HTR-8/SVneo (cell line): ENCODE measurements around the gene ZNF692.
"Not testable (repeated sequence)": the region's sequence is repeated elsewhere in the genome, so short reads cannot be mapped to it uniquely, and the experiment has no call there.

Experiments used
- DNase-seq: peaks from one replicate; pipeline ENCODE4 v3.0.0; 2011; ENCODE audit warnings: low spot score, mixed read lengths; ENCODE audit not compliant: insufficient read length
- FAIRE-seq: peaks from 2 replicates; lab custom pipeline; 2011; peaks lifted over from hg19 to GRCh38; lab: Jason Lieb, UNC

ZNF692 gene

DNA sequence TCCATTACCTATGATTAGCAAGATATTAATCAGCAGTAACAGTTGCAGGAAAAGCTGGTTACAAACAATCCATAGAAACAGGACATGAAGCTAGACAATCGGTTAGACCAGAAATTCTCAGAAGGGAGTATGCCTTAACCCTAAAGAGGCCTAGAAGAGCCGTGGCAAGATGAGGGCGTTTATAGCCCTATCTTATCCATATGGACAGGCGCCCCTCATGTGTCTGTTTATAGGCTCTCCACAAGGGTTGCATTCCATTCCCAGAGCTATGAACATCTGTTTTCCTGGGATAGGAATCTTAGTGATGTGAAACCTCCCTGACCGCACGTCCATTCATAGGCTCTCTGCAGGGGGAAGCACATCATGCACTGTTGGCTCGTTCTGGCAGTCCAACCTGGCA, 23.5 kb upstream of the ZNF692 start:
- not testable (repeated sequence) for FAIRE-seq, DNase-seq

DNA sequence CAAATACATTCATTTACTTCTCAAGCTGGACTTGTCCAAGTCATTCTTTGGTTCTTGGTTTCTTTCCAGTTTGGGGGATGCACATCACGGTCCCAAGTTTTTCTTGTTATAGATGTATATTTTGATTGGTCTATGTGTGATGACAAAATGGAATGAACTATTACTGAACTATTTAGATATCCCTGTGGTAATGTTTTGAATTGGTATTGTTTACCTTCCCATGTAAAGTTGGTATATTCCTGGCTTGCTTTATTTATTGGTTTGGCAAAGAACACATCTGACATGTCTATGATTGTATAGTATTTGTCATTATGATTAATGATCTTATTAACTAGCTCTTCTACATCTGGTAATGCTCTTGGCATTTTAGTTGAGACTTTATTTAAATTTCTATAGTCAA, 22.4 kb upstream of the ZNF692 start:
- no peak for FAIRE-seq
- no peak for DNase-seq

DNA sequence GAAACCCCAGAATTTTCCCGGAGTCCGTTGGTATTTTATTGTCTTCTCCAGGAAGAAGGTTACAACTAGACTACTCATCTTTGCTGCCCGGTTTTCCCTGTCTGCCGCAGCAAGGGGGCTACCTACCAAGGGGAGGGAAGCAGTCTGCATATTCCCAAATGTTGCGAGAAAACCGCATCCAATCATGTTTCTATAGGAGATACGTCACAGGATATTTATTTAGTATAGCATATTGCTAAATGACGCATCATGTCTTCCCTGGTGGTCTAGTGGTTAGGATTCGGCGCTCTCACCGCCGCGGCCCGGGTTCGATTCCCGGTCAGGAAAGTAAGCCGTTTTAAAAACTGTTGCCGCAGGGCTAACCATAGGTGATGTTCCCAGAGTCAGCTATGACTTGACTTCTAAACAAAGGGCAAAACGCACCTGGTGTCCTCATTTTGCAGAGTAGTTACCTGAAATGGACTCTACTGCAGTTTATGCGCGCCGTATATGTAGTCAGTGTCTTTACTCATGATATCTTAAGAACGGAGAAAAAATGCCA, 15.2 kb upstream of the ZNF692 start:
- FAIRE-seq: peak; percentile 58
- DNase-seq: peak; percentile 75

DNA sequence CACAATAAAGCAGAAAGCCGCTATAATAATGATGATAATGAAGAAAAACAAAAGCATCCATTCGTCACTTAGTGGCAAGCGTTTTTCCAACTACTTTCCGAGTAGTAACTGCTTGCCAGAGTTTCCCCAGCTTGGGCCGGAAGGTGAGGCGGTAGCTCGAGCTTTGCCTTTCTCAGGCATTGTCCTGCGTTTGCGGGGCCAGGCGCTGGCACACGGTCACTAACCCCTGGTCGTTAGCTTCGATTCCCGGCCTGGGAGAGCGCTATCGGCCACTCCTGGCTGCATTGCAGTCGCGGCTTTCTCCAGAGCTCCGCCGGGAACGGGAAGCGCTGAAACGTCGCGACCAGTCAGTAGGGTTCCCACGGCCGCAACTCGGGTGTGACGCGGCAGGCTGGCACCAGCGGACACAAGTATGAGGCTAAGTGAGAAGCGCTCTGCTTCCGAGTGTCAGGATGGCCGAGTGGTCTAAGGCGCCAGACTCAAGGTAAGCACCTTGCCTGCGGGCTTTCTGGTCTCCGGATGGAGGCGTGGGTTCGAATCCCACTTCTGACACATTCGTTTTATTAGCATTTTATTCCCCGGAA, 14.6 kb upstream of the ZNF692 start:
- FAIRE-seq: peak; percentile 90
- peak; percentile 84 for DNase-seq

DNA sequence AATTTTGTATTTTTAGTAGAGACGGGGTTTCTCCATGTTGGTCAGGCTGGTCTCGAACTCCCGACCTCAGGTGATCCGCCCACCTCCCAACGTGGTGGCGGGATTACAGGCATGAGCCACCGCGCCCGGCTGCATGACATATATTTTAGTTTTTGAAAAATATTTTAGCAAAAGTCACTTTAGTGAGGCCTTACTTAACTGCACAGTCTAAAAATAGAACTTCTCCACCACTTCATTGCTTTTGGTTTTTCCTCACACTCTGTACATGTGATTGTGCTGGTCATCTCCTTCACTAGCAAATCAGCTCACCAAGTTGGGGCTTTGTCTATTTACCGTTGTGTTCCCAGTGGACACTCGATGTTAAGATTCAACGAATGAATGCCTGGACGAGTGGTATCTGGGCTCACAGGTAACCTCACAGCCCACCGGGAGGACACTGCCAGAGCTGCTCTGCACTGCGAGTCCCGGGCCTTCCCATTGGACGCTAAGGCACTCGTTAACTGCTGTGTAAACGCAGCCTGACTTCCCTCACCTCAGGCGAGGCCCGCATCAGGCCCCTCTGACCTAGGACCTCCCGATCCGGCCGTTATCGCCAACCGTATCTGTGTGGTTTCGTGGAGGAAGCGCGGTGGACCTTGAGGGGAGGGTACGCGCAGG, 14.0 kb upstream of the ZNF692 start:
- no peak for FAIRE-seq
- peak; percentile 71 for DNase-seq

DNA sequence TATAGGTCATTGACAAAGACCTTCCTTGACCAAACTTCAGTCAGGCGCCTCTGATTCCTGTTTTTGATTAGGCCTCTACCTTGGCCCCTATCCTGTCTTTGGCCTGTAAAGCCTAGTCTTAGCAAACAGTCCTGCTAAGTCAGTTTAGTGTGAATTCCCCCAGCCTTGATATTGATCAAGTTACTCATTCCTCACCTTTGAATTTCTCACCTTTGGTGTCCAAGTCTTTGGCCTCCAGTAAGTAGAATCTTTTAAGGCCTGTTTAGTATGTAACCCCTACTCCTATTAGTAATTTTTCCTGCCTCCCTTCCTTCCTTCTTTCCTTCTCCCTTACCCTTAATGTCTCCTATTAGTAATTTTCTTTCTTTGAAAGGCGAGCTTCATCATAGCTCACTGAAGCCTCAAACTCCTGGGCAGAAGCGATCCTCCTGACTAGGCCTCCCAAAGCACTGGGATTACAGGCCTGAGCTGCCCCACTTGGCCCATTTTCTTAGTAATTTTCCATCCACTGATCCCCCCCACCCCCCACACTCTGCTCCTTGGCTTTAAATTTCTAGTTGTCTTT, 13.0 kb upstream of the ZNF692 start:
- no peak for FAIRE-seq
- no peak for DNase-seq

DNA sequence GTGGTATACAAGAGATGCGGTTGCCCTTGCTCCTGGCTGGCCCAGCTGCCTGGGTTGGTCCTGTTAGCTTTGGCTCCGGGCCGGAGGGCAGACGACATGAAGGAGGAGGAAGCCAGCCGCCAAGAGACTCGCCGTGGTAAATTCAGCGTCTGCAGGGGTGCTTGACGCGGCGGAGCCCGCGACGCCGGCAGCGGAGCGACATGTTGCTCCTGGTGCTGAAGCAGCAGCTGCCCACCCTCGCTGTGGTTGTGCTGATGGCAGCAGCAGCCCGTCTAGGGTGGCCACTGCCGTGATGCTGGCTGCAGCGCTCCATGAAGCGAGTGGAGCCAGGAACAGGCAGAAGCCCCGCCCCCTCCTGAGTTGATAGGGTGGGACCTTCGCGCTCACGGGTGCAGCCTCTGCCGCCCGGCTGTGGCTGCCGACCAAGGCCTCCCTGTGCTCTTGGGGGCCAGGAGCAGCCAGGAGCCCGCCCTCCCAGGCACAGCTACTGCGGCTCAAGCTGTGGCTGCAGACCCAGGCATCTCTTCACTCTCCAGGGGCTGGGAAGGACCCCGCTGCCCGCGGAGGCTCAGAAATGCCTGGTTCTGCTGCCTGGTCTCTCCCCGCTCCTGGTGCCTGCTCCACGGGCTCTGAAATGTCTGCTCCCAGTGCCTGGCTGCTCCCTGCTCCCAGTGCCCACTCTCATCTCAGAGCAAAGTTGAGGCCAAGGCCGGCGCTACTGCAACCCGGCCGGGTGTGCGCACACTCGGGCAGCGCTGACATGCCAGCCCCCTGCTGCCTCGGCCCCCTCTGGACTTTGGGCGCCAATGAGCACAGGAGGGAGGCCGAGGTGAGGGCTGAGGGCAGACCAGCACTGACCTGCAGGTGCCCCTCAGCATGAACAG, 4.4 kb upstream of the ZNF692 start:
- DNase-seq: peak; percentile 70

DNA sequence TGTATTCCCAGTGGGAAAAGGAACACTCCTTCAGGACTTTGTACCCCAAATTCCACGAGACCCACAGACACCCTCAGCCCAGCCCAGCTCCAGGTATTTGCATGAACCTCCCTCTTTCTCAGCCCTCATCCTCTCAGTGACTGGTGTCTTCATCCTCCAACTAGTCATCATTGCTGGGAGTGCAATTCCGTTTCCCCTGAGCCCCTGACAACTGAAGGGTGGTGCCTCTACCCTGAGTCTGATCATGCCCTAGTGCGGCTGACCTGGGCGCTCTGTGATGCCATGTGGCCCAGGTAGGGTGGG, 3.8 kb upstream of the ZNF692 start:
- DNase-seq: no peak

More for the DNA sequence above, 4.4 kb upstream of the ZNF692 start:
- peak; percentile 44 for FAIRE-seq

DNA sequence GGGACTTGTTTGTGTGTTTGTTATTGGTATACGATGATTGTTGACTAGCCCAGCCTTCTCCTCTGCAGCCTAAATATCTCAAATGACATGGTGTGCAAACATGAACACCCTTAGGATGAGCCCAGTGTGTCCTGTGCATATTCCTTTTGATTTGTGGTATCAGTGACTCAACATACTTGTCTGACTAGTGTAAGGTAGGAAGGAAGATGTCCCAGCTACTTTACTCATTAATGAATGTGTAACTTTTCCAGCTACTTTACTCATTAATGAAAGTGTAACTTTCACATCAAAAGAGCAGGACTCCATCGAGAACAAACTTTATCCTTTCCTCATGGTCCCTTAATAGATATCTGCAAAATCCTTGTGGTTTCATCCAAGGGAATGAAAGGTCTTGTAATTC, 2.7 kb upstream of the ZNF692 start:
- FAIRE-seq (no peak), DNase-seq (no peak)

More for the DNA sequence above, 3.8 kb upstream of the ZNF692 start:
- FAIRE-seq: no peak

DNA sequence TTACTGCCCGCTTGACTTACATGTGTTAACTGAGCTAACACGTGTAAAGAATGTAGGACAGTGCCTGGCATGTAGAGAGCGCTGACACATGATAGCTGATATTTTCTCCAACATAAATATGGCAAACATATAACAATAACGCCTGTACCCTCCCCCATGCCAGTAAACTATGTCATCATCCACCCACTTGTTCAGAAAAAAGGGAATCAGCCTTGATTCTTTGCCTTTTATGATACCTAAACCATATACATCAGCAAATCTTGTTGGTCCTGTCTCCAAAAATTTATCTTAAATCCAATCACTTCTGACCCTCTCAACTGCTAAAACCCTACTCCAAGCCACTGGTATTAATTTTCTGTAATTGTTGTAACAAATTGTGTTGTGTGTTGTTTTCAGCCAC, 1.1 kb upstream of the ZNF692 start:
- DNase-seq (no peak), FAIRE-seq (no peak)

DNA sequence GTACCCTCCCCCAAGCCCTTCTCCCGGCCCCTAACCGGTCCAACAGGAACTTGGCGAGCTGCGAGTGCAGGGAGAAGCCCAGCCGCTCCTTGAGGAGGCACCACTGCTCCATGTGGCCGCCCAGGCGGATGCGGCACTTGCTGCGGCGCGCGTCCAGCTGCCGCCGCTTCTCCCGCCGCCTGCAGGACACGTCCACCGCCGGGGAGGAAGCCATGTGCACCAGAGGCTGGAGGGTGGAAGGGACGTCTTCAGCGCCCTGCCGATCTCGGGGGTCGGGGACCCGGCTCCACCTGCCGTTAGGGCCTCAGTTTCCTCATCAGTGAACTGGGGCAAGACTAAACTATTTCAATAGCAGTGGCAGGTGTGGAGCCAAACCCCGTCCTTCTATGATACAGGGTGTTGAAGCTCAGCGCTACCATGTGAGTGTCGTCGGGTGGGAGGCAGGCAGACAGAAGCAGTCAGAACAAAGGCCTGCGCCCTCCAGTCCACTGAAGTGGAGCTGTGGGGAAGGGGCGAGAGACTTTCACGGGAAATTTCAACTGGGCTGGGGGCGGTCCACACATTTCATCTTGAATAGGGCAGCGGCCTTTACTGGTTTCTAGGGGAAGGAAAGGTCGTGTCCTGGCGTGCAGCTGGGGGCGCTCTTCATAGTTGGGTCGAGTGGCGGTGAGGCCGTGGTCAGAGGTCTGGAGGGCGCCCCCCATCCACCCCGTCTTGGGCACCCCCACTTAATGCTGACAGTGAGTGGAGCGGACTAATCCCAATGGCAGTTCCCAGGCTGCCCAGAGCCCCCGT, 592 bp downstream of the ZNF692 start:
- DNase-seq (peak; percentile 35), FAIRE-seq (peak; percentile 16)

DNA sequence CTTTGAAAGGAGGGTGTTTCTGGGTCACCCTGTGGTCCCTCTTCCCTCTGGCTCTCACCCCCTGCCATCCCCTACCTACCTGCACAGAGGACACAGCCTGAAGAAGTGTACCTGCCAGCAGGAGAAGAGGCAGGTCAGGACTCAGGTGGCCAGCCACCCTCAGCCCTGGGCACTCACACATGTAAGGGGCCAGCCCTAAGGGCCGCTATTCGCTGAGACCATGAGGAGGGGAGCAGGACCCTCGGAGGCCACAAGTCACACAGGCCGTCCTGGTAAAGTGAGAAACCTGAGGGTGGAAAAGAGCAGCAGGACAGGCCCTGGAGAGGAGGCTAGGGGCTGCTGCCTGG, 1.2 kb downstream of the ZNF692 start:
- FAIRE-seq (no peak), DNase-seq (no peak)

DNA sequence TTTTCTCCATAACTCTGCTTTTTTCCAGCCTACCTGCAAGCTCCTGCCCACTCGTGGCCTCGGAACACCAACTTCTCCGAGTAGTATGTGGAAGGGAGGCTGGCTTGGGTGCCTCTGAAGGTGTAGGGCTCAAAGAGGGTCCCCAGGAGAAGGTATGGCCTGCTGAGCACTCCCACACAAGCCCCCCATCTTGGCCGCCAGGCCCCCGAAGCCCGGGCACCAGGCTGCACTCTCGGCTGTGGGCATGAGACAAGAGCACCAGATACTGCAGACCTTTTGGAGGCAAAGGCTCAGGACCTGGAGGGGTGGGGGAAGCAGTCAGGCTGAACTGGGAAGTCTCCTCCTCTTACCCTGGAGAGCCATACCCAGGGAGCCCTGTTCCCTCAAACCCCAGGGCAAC, 1.7 kb downstream of the ZNF692 start:
- FAIRE-seq: no peak

DNA sequence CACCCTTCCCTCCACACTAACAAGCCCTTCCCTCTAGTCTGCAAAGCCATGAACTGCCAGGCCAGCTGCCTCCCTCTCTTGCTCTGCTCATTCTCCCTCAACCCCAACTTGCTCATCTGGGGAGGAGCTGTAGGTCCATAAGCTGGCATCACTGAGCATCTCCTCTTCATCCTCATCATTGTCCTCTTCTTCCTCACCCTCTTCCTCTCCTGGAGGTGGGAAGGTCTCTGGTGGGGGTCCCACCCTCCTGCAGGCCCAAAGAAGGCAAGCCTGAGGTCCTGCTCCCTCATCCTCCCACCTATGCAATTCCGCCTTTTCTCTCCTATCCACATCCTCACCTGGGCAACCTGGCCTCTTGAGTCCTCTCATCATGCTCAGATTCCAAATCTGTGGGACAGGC, 2.7 kb downstream of the ZNF692 start:
- DNase-seq: no peak
- FAIRE-seq: no peak

More for the DNA sequence above, 1.7 kb downstream of the ZNF692 start:
- DNase-seq: no peak

DNA sequence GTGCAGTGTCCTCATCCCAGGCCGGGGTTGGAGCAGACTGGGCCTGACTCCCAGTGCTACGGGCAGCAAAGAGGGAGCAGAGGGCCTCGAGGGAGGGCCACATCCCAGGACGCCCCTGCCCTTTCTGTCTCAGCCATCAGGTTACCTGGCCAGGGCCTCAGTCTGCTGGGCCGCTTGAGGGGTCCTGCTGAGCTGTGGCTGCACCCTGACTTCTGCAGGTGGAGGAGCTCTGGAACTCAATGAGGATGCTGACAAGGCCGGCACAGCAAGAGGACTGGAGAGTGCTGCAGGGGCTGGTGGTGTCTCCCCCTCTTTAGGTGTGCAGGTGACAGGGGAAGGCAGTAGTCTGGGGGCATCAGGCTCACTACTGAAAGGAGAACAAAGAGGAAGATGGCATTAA, 3.3 kb downstream of the ZNF692 start:
- no peak for FAIRE-seq
- no peak for DNase-seq

DNA sequence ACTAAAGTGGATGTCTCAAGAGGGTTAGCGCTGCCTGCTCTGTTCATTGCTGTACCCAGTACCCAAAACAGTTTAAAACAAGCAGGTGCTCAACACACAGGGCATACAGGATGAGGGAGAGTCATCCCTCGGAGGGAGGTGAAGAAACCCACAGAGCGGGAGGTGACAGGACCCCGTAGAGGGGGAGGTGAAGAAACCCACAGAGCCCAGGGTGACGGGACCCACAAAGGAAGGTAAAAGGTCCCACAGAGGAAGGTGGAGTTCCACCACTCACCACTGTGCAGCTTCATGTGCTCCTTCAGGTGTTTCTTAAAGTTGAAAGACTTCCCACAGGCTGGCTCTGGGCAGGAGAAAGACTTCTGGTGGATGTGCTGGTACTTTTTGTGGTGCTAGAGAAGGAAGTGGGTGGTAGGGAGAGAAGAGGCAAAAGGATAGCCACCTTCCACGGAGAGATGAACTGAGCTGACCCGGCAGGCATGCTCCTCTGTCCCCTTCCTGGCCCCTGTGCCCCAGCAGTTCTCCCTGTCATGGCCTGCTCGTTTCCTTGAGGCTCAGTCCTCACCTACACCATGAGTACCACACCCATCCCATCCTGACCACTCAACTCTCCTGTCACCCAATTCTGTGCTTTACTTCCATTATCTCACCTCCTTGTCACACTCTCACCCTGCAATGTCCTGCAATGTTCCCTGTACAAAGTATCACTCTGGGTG, 5.1 kb downstream of the ZNF692 start:
- no peak for FAIRE-seq

DNA sequence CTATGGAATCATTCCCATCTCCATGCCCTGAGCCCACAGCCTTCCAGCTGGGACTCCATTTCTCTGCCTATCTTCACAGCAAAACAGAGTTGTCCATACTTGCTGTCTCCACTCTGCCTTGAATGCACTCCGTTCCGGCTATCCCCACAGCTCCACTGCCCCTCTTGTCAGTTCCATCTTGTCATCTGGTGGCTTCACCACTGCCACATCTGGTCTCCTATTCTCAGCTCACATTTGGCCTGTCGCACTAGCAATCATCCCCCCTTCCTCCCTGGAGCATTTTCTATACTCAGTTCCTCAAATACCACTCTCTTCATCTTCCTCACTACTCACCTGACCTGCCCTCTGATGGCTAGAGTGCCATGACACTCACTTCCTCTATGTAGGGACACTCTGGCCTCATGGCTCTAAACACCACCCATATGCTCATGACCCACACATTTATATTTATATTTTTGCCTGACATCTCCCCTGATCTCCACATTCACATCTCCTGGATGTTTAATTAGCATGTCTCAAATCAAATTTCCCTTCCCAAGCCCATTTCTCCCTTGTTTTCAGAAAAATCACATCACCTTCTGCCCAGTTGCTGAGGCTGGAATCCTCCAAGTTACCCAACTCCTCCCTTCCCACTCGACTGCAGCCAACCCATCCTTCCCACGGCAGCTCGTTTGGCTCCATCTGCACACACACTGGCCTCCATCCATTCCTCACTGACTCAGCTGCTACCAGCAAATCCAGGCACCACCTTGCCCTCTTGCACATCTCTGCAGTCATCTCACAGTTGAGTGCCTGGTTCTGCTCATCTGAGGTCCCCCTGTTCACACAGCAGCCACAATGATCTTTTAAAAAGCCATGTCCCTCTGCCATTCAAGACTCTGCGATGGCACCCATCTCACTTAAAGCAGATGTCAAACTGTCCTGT, 6.1 kb downstream of the ZNF692 start:
- DNase-seq (no peak), FAIRE-seq (no peak)

More for the DNA sequence above, 5.1 kb downstream of the ZNF692 start:
- no peak for DNase-seq

DNA sequence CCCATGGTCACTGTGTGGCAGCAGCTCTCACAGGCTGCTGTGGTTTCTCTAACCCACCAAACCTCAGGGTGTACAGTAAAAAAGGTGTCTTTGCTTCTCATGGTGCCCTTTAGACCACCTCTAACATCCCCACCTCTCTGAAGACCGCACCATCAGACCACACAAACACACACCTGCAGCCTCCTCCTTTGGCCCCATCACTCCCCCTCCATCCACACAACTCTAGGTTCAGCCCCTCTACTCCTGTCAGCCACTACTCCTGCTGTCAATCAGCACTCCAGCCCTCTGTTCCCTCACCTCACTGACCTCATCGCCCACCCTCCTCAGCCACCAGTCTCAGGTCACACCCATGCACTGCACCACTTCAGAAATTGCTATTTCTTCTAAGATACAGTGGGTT, 7.5 kb downstream of the ZNF692 start:
- FAIRE-seq (no peak), DNase-seq (no peak)
